Ecto neural progenitor cell (in vitro differentiated cells): ENCODE data around the gene MCM6.
"Not testable (repeated sequence)": the region's sequence is repeated elsewhere in the genome, so short reads cannot be mapped to it uniquely, and the experiment has no call there.

Source experiments
- DNase-seq: peaks from one replicate; pipeline ENCODE4 v3.0.0-alpha.2; 2018; ENCODE audit warnings: low spot score

MCM6 gene

GRCh38 chr2:135876066-135876711, at the start of gene MCM6:
MCM6 (minus strand) TSS chr2:135876443; CDS start chr2:135876365, 78 bp downstream.
- DNase-seq, result peak; percentile 99

GRCh38 chr2:135925571-135925970, 49.3 kb upstream of the MCM6 start:
- DNase-seq, result no peak

GRCh38 chr2:135916207-135916606, 40.0 kb upstream of the MCM6 start:
- DNase-seq, result no peak

DNA sequence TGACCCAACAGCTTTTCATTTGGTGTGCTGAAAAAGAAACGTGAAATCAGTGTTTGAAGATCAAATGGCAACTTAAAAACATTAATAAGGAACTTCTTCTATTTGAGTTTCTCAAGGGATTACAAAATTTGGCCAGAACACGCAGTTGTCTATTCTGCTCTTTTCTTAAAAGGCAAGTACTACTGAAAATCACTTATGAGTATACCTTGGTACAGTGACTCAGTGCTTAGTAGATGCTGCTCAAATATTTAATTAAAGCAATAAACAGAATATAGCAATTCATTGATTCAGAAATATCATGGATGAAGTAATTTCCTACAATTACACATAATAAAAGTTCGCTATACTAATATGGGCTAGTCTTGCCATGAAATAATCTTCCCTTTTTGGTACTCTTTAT, 38.2 kb upstream of the MCM6 start:
- no peak for DNase-seq

DNA sequence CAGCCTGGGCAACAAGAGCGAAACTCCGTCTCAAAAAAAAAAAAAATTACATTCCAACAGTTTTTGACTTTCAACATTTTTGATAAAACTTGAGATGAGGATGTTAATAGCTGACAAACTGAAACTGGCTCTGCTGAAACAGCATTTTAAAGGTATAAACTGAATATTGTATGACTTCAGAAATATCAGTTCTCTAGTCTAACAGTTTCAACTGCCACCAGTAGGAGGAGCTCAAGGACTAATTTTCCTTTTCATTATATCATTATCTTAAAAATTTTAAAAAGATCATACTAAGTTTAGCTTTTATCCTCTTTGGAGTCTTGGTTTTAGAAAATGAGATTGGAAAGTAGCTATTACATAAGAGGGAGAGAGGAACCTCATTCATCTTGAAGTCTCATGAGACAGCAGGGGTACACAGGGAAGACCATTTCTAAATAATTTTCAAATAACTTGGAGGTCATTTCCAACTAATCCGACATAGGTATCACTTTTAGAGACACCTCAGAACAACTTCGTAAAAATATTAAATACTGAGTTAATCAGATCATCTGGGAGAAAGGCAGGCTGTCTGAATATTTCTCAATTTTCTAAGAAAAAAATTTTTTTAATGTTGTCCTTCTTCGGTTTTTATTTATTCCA, 37.6 kb upstream of the MCM6 start:
- no peak for DNase-seq

GRCh38 chr2:135909976-135910375, 33.7 kb upstream of the MCM6 start:
- no peak for DNase-seq

DNA sequence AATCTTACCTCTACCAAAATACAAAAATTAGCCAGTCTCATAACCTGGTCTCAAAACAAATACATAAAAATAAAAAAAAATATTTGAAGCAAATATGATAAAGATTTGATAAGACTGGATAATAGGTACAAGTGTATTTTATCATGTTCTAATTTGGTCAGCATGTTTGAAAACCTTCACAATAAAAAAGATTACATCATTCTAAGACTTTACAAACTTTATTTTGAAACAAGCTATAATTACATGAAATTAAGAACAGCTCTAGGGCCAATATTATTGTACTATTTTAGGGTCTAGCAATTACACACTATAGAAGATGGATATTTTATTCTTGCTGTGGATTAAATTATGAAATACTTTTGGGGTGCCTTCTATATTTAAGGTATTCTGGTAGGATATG, 29.4 kb upstream of the MCM6 start:
- DNase-seq, result no peak

DNA sequence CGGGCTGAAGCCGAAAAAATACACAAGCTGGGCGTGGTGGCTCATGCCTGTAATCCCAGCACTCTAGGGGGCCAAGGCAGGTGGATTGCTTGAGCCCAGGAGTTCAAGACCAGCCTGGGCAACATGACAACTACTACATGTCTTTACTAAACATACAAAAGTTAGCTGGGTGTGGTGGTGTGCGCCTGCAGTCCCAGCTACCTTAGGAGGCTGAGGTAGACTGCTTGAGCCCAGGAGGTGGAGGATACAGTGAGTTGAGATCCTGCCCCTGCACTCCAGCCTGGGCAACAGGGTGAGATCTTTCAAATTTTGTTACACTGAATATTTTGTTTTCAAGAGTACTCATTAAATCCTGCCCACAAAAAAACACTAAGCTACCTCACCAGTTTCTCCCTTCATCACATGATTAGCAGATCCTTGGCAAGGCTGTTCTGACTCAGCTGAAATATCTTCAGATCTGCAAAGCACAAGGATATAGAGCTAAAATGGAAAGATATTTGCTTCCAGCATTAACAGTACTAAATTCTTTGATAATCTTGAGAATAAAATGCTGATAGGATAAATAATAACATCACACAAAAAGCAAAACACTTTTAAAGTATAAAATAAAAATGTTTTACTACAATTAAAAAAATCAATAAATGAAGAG, 28.2 kb upstream of the MCM6 start:
- no peak for DNase-seq

DNA sequence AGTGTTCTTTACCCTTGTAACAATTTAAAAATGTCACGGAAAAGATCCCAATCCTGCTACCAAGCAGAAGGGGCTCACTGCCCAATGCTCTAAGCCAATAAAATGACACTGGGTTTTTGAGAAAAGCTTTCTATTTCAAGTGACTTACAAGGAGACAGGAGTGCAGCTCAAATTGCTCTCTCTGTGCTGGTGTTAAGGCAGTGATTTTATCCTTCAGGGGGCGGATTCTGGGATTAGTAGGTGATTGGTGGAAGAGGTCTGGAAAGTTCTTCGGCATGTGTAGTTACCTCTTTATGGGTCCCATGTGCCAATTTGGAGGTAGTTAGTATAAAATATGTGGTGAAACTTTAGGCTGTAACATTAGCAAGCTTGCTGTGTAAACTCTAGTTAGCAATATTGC, 27.4 kb upstream of the MCM6 start:
- DNase-seq, result no peak

- no peak for DNase-seq
Observed at GRCh38 chr2:135899567-135899966, 23.3 kb upstream of the MCM6 start.

DNA sequence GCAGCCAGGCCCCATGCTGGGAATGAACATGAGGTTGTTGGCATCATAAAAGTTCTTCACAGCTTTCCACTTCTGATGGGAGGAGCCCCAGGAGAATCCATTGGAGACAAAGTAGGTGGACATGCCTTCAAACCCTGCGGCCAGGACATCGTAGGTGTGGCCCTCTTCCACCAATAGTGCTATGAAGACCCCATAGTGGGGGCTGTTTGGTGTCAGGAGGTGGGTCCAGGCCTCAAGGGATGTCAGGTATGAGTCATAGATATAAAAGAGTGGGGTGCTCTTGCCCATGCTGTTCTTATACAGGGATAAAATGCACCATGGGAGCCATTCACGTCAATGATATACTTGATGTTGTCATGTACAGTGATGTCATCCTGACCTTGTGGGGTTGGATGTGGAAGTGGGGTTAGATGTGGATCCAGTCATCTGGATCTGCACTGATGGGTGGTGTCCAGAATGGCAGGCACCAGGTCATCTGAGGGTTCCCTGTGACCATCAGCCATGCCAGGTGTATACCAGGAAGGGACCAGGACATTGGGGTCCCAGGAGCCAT, 22.1 kb upstream of the MCM6 start:
- no peak for DNase-seq

- no peak for DNase-seq
Observed at GRCh38 chr2:135894930-135895329, 18.7 kb upstream of the MCM6 start.

- DNase-seq, result no peak
Observed at GRCh38 chr2:135893374-135893794, 17.1 kb upstream of the MCM6 start.

DNA sequence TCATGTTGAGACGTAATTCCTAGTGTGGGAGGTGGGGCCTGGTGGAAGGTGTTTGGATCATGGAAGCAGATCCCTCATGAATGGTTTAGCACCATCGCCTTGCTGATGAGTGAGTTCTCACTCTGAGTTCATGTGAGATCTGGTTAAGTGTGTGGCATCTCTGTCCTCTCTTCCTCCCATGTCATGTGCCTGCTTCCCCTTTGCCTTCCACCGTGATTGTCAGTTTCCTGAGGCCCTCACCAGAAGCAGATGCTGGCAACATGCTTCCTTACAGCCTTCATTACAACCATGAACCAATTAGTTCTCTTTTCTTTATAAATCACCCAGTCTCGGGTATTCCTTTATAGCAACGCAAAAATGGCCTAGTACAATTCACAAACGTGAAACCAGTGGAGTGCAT, 14.6 kb upstream of the MCM6 start:
- no peak for DNase-seq

GRCh38 chr2:135890149-135890548, 13.9 kb upstream of the MCM6 start:
- no peak for DNase-seq

GRCh38 chr2:135888587-135888986, 12.3 kb upstream of the MCM6 start:
- not testable (repeated sequence) for DNase-seq

GRCh38 chr2:135885709-135886108, 9.5 kb upstream of the MCM6 start:
- no peak for DNase-seq

GRCh38 chr2:135882415-135882814, 6.2 kb upstream of the MCM6 start:
- DNase-seq, result no peak

DNA sequence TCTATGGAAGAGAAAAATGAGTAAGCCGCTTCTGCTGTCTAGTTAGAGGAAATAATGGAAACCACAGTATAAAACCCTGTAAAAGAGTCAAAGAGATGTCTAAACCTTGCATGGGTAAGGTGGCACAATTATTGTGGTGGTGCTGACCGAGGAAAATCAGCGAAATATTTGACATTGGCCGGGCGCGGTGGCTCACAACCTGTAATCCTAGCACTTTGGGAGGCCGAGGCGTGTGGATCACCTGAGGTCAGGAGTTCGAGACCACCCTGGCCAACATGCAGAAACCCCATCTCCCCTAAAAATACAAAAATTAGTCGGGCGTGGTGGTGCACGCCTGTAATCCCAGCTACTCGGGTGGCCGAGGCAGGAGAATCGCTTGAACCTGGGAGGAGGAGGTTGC, 527 bp upstream of the MCM6 start:
- DNase-seq, result not testable (repeated sequence)

DNA sequence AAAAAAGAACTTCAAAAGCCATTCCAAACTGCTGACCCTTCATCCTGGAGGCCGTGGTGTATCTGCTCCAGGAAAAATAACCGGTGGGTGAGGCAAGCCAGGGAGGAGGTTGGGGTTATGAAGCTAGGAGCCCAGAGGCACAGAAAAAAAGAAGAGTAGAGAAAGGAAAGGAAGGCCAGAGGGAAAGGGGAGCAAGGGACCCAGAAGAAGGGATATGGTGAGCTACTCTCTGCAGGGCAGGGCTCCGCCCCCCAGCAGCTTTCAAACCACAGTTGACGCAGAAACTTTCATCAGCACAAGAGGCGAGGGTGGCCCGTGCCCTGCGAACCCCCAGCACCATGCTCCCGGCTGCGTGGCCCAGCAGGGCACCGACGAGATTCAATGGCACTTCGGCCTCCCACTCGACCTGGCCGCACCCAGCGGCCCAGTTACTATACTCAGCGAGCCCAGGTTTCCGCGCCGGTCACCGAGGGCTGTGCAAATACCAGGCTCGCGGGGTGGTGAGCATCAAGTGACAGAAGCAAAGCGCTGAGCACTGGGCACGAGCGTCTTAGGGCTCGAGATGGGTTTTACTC, 665 bp downstream of the MCM6 start:
- DNase-seq, result peak; percentile 74

DNA sequence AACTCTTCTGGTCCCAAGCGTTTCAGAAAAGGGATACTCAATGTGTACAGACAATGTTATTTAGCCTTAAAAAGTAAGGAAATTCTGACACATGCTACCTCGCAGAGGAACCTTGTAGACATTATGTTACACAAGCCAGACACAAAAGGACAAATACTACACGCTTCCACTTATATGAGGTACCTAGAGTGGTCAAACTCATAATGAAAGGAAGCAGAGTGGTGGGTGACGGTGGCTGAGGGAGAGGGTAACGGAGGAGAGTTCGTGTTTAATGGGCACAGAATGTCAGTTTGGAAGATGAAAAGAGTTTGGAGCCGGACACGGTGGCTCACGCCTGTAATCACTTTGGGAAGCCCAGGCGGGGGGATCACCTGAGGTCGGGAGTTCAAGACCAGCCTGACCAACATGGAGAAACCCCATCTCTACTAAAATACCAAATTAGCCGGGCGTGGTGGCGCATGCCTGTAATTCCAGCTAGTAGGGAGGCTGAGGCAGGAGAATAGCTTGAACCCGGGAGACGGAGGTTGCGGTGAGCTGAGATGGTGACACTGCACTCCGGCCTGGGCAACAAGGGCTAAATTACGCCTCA, 1.4 kb downstream of the MCM6 start:
- no peak for DNase-seq

- no peak for DNase-seq
Observed at GRCh38 chr2:135870571-135870970, 5.7 kb downstream of the MCM6 start.
